ENCODE data around the gene SLC12A7.

DNA sequence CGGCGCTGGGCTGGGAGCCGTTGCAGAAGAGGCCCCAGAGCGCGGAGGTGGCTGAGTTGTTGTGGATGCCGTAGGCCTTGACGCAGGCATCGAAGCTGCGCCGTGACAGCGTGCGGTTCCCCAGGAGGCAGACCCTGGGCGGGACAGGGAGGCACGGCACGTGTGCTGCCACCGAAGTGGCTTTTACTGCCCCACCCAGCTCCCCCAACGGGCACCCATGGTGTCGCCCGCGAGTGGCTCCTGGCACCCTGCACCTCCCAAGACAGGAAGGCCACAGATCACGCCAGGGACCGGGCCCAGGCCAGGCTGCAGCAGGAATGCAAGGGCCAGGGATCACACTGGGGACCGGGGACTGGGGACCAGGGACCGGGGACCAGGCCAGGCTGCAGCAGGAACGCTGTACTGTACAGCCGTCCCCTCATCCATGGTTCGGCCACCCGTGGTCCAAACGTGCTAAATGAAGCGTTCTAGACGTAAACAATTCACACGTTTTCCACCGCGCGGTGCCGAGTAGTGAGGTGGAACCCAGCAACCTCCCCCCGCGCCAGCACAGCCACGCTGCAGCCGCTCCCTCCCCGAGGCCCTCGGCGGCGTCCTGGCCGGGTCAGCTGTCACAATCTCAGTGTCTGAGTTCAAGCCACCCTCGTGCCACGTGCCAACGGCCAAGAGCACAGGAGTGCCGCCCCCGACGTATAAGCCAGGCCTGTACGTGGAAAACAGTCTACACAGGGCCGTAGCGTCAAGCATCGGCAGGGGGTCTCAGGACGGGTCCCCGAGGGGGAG, 27.8 kb downstream of the SLC12A7 start:
- no peak for TF ChIP-seq POLR2A (IDR thresholded peaks at IDR 0.05; ENCODE audit: low read length)
- no peak for TF ChIP-seq GATA1 (IDR thresholded peaks at IDR 0.05; ENCODE audit: low read depth, low read length)
